OCI-LY7 (cell line): ENCODE measurements around the gene VPS35.
"Not testable (repeated sequence)": the region's sequence is repeated elsewhere in the genome, so short reads cannot be mapped to it uniquely, and the experiment has no call there.

Experiments
- CTCF ChIP-seq: fragments of 200-600 bp; sonication (generic); conservative IDR thresholded peaks from 2 replicates; pipeline ENCODE4 v1.5.1; 2014; ENCODE audit warnings: mild to moderate bottlenecking, antibody characterized with exemption, low read length, moderate library complexity, mixed read lengths
- EZH2phosphoT487 ChIP-seq: fragments of 200-600 bp; sonication (generic); IDR thresholded peaks from 2 replicates; pipeline ENCODE4 v1.6.1; 2018; ENCODE audit warnings: low read depth, borderline replicate concordance, mild to moderate bottlenecking, mixed run types, antibody characterized with exemption, low read length, moderate library complexity, mixed read lengths

- TF ChIP-seq EZH2phosphoT487, CTCF: not testable (repeated sequence)
These were observed 7.1 kb downstream of the VPS35 start for GRCh38 chr16:46681867-46682266.
